Body of pancreas (tissue), 4 donors: Measurements from ENCODE around the gene KRT15. TPM values are rescaled to one million over a fixed set of nuclear protein-coding genes. Genes with fewer than 3 reads are reported as not detected.

Experiments used
- ATAC-seq: fragments of 150-250 bp; one replicate; pipeline ENCODE4 v1.9.1; 2016
- DNase-seq, 4 donors: peaks; one replicate each; pipeline ENCODE4 v3.0.0-alpha.2; 2019
- H3K27ac ChIP-seq, 4 donors: fragments of 200-600 bp; sonication (generic); 1 replicate in 3 of 4; 2 replicates in 1 of 4; pipeline versions ENCODE4 v1.5.1 to v1.6.1; 2016 to 2019; ENCODE audit warnings: mild to moderate bottlenecking in 1 of 4, mixed read lengths in 1 of 4, moderate library complexity in 1 of 4
- H3K27me3 ChIP-seq, 2 donors: fragments of 200-600 bp; sonication (generic); one replicate each; pipeline ENCODE4 v1.6.0; 2016; ENCODE audit warnings: mild to moderate bottlenecking in 1 of 2
- H3K36me3 ChIP-seq, 2 donors: fragments of 200-600 bp; sonication (generic); replicated peaks in 1 of 2; 2 replicates each; pipeline ENCODE4 v1.5.1; 2016; ENCODE audit warnings: low read depth in 2 of 2; ENCODE audit not compliant: insufficient read depth in 1 of 2
- H3K4me1 ChIP-seq: fragments of 200-600 bp; sonication (generic); one replicate; pipeline ENCODE4 v1.6.0; 2016
- H3K4me3 ChIP-seq, 2 donors: fragments of 200-600 bp; sonication (generic); 1 replicate in 1 of 2; 2 replicates in 1 of 2; pipeline ENCODE4 v1.5.1; 2016 to 2019
- H3K9me3 ChIP-seq, 3 donors: fragments of 200-600 bp; sonication (generic); 1 replicate in 2 of 3; 2 replicates in 1 of 3; pipeline ENCODE4 v1.5.1; 2016
- POLR2A ChIP-seq, 3 donors: fragments of 450-650 bp; IDR thresholded peaks; one replicate each; pipeline ENCODE4 v1.6.1; 2016; ENCODE audit warnings: antibody characterized with exemption in 3 of 3, mild to moderate bottlenecking in 2 of 3
- WGBS, 2 donors: methylation state at CpG; one replicate each; pipeline ENCODE4 v1.1.5; 2017; 5-methylcytosine and 5-hydroxymethylcytosine counted together
- intact Hi-C: fragments of 100-400 bp; cut with DNase I; formaldehyde crosslinking; loops from one replicate; pipeline ENCODE4 v1.15.1; 2023
- total RNA-seq, 2 donors: library from RNA; depleted of rRNA; stranded (reverse); fragments of >200 nt; gene quantifications; one replicate each; pipeline ENCODE4 v1.1.0, GENCODE V29; 2016
- TF ChIP-seq, protein P1 (sequence below), 7 experiments: fragments of 450-650 bp in 4 of 7; fragments of 200-600 bp in 3 of 7; sonication (generic) in 3 of 7; IDR thresholded peaks; one replicate each; pipeline ENCODE4 v1.5.1; 2016 to 2019; ENCODE audit warnings: antibody characterized with exemption in 7 of 7

Gene KRT15
- total RNA-seq, 2 donors from 2014 or later = 0.52 TPM; not detected in 1

DNA sequence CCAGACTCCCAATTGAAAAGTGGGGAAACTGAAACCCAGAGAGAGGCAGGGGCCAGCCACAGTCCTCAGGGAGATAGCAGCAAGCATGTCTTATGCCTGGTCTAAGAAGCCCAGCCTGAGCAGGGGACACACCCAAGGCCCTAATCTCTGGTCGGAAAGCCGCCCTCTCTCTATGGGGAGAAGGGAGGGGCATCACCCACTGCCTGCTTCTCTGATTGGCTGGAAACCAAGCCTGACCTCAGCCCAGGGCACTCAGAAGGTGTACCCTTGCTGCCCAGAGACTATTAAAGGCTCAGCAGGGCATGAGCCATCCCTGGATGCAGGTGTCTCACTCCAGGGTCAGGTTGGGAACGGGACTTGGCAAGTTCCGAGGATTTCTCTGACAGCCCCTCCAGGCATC lies 7.6 kb downstream of the KRT15 start:
- H3K4me1 ChIP-seq = no peaks in the 10 kb centered on the region
- H3K36me3 ChIP-seq = no peaks in the 10 kb centered on the region
- H3K4me3 ChIP-seq = no peak overlapping the region
- H3K27me3 ChIP-seq = no peaks in the 10 kb centered on the region
- H3K27ac ChIP-seq = no peak overlapping the region
- no peak for TF ChIP-seq POLR2A (IDR thresholded peaks at IDR 0.05)
- TF ChIP-seq, protein P1, sequence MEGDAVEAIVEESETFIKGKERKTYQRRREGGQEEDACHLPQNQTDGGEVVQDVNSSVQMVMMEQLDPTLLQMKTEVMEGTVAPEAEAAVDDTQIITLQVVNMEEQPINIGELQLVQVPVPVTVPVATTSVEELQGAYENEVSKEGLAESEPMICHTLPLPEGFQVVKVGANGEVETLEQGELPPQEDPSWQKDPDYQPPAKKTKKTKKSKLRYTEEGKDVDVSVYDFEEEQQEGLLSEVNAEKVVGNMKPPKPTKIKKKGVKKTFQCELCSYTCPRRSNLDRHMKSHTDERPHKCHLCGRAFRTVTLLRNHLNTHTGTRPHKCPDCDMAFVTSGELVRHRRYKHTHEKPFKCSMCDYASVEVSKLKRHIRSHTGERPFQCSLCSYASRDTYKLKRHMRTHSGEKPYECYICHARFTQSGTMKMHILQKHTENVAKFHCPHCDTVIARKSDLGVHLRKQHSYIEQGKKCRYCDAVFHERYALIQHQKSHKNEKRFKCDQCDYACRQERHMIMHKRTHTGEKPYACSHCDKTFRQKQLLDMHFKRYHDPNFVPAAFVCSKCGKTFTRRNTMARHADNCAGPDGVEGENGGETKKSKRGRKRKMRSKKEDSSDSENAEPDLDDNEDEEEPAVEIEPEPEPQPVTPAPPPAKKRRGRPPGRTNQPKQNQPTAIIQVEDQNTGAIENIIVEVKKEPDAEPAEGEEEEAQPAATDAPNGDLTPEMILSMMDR (IDR thresholded peaks at IDR 0.05) = no peak
- H3K9me3 ChIP-seq = no peaks in the 10 kb centered on the region
- DNase-seq = no peak
- 46 to 67% methylated on average over 2 to 4 of the region's 4 CpGs for WGBS, 2 donors
- intact Hi-C loops = no loop called here
- ATAC-seq = no peak

DNA sequence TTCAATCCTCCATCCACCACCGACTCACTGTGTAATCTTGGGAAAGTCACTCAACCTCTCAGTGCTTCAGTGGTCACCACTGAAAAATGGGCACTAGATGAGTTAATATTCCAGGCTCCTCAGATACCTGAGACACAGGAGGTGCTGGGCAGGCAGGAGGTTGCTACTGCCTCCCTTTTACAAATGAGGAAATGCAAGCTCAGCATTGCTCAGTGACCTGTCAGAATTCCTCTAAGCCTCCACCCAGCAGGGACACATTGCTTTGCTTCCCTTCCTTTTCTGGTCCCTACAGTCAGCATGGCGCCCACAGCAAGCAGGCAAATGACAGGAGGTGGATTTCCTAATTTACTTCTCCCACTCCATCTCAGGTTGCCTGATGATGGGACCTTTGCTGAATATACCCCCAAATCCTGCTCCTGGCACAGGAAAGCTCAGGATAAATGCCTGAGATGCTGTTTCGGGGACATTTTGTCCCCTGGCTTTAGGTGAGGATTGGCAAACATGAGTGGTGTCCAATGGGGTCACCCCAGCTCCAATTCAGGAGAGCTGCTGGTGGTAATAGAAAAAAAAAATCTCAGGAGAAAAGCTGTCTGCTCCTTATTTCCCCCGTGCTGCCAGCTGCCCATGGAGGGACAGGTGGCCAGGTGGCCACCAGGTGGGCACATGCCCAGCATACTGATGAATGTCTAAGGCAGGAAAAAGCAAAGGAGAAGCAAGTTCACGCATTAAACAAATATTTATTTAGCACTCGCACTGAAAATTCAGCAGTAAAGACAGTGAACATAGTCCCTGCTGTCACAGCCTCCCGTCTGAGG lies 8.2 kb downstream of the KRT15 start:
- Histone ChIP-seq H3K27me3 (no peaks in the 10 kb centered on the region), H3K4me3 (no peak overlapping the region), H3K9me3 (no peaks in the 10 kb centered on the region), H3K4me1 (no peaks in the 10 kb centered on the region), H3K36me3 (no peaks in the 10 kb centered on the region), H3K27ac (no peak overlapping the region)
- WGBS, 2 donors = 53 to 56% methylated on average over 7 of the region's 7 CpGs
- DNase-seq (no peak), ATAC-seq (no peak)
- TF ChIP-seq, protein P1 (IDR thresholded peaks at IDR 0.05) = no peak
- TF ChIP-seq POLR2A (IDR thresholded peaks at IDR 0.05) = no peak
- intact Hi-C loops = no loop called here

DNA sequence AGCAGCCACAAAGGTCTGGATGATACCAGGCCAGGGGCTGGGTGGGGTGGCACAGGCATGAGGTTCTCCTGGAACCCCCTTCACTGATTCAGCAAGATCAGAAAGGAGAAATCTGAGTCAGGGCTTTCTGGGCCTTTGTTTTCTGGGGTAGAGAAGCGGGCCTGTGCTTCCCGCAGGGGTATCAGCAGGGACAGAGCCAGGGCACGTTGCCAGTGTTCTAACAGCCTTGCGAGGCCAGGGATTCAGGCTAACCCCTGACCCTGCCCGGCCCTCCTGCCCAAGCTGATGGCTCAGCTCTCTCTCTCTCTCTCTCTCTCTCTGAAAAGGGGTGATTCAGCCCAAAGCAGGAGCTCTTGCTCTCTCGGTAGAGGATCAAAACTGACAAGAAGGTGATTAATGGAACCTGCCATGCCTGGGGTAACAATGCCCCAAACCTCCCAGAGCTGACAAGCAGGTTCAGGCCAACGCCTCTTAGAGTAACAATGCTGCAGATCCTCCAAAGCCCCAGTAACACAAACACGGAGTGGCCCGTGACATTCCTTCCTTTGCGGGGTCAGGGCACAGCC lies 11.3 kb downstream of the KRT15 start:
- Histone ChIP-seq H3K9me3 (no peaks in the 10 kb centered on the region), H3K27me3 (no peaks in the 10 kb centered on the region), H3K4me3 (no peak overlapping the region), H3K4me1 (no peaks in the 10 kb centered on the region), H3K36me3 (no peaks in the 10 kb centered on the region), H3K27ac (no peak overlapping the region)
- intact Hi-C loops = no loop called here
- DNase-seq = no peak
- 27 to 45% methylated on average over 6 to 10 of the region's 10 CpGs for WGBS, 2 donors
- TF ChIP-seq, protein P1 (IDR thresholded peaks at IDR 0.05) = no peak
- no peak for TF ChIP-seq POLR2A (IDR thresholded peaks at IDR 0.05)
- ATAC-seq = no peak

DNA sequence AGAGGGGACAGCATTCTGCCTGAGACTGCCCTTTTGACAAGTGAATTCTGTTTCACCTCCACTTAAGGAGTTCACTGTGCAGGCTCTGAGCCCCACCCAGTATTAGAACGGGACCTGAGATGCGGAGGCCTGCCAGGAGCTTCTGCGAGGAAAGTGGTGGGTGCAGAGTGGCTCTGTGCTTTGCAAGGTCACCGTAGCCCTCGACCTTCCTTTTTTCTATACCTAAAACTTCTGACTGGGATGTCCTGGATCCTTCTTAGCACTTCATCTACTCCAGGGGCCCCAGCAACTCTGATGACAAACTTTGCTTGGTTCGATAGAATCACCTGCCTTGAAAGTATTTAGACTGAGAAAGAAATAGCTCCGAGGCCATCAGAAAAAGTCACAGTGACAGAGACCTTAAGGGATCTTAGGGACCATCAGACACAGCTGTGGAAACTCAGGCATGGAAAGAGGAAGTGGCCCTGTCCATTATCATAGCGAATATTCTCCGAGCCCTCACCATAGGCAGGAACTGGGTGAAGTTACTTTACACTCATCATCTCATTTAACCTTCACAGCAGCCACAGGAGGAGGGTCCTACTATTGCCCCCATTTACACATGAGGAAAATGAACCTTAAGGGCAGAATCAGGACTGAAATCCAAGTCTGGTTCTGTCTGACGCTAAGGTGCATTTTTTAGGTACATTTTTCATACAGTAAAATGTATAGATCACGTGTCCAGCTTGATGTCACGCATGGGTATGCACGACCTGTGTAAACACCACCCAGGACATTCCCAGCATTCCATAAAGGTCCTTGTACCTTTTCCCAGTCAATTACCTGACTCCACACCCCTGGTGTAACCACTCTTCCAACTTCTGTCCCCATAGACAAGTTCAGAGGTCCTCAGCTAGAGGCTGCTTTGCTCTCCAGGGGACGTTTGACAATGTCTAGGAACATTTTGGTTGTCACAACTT lies 12.6 kb downstream of the KRT15 start:
- intact Hi-C loops = no loop called here
- Histone ChIP-seq H3K4me1 (no peaks in the 10 kb centered on the region), H3K4me3 (no peak overlapping the region), H3K27me3 (no peaks in the 10 kb centered on the region), H3K9me3 (no peaks in the 10 kb centered on the region), H3K27ac (no peak overlapping the region), H3K36me3 (no peaks in the 10 kb centered on the region)
- no peak for ATAC-seq
- 57 to 60% methylated on average over 14 of the region's 14 CpGs for WGBS, 2 donors
- no peak for DNase-seq
- TF ChIP-seq POLR2A (IDR thresholded peaks at IDR 0.05) = no peak
